HG03280 (cell line): ENCODE measurements around the gene TRAF2.
"Not testable (repeated sequence)": the region's sequence is repeated elsewhere in the genome, so short reads cannot be mapped to it uniquely, and the experiment has no call there.

Source experiments
- ATAC-seq: cut with Tn5 transposase; IDR thresholded peaks from one replicate; pipeline ENCODE4 v1.9.1; 2021; ENCODE audit warnings: mild to moderate bottlenecking, moderate library complexity; ENCODE audit not compliant: unreplicated experiment

TRAF2 gene

GRCh38 chr9:136876476-136876875 lies 9.8 kb upstream of the TRAF2 start:
- ATAC-seq: no peak

DNA sequence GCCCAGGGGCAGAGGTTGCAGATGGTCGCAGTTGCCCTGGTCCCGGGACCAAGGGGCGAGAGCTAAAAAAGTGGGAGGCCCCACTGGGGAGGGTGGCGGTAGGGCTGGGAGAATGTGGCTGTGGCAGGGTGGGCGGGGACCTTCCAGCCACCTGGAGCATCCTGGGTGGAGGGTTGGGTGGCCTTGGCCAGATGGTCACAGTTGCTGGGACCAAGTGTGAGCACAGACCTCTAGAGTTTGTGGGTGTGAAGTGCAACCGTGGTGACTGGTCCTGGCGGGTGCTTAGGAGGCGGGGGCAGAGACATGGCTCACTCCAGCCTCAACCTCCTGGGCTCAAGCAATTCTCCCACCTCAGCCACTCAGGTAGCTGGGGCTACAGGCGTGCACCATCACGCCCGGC lies 5.7 kb upstream of the TRAF2 start:
- no peak for ATAC-seq

- no peak for ATAC-seq
These were observed 4.6 kb upstream of the TRAF2 start for GRCh38 chr9:136881691-136882108.

- ATAC-seq: no peak
These were observed 4.0 kb upstream of the TRAF2 start for GRCh38 chr9:136882109-136882946.

DNA sequence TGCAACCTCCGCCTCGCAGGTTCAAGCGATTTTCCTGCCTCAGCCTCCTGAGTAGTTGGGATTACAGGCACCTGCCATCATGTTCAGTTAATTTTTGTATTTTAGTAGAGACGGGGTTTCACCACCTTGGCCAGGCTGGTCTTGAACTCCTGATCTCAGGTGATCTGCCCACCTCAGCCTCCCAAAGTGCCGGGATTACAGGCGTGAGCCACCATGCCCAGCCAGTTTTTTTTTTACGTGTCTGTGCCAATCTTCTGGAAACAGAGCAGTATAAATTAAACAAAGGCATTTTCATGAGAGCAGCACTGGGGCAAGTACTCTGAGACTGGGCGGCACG lies 3.4 kb upstream of the TRAF2 start:
- ATAC-seq: not testable (repeated sequence)

DNA sequence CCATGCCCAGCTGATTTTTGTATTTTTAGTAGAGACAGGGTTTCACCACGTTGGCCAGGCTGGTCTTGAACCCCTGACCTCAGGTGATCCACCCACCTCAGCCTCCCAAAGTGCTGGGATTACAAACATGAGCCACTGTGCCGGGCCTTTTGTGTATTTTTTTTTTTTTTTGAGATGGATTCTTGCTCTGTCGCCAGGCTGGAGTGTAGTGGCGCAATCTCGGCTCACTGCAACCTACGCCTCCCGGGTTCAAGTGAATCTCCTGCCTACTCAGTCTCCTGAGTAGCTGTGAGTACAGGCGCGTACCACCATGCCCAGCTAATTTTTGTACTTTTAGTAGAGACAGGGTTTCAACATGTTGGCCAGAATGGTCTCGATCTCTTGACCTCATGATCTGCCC lies 2.6 kb upstream of the TRAF2 start:
- not testable (repeated sequence) for ATAC-seq

DNA sequence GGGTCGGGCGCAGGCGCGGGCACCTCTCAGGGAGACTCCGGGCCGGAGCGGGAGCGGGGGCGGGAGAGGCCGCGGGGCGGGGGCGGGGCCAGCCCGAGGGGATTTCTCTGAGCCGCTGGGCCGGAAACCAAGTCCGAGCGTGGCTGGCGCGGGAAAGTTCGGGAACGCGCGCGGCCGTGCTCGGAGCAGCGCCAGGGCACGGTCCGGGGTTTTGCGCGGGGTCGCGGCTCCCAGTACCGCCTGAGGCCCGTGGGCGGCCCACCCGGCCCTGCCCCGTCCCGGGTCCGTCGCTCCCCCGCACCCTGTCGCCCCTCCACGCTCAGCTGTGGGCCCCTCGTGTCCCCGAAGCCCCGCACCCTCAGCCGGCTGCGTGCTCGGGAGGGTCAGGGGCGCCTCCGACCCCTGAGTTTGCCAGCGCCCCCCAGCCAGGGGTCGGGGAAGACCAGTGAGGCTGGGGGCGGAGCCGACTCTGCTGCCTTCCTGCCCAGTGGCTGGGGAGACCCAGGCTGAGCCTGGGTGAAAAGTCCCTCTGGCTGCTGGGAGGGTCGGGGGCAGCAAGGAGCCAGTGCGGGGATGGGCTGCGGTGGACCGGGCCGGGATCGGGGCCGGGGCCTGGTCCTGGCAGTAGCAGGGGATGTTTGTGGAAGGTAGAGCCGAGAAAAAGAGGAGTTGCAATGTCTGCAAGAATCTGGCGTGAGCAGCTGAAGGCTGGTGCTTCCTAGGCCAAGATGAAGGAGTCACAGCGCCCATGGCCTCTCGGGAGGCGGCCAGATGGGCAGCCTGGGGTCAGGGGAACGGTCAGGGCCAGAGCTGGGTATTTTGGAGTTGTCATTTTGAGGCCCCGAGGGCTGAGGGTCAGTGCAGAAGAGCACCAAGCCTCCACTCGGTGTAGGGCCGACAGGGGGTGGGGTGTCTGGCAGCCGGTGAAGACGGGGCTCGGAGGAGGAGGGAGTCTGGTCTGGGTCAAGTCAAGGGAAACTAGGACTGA lies 588 bp downstream of the TRAF2 start:
- ATAC-seq: peak; percentile 31

DNA sequence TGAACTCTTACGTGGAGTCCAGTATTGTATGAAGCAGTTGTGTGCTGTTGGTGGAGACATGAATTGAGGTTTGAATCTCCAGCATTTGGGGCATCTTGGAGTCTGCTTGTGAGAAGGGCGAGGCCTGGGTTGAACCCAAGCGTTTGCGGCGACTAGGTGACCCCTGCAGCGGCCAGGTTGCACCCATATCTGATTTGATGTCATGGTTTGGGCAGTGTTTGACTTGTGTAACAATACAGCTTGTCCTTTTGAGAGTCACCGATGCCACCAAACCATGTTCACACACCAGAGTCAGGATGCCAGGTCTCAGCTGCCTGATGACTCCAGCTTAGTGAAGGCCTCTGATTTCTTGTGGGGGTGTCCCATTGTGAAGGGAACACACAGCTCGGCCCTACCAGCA lies 2.1 kb downstream of the TRAF2 start:
- ATAC-seq: no peak

GRCh38 chr9:136889858-136890257 lies 3.5 kb downstream of the TRAF2 start:
- no peak for ATAC-seq

DNA sequence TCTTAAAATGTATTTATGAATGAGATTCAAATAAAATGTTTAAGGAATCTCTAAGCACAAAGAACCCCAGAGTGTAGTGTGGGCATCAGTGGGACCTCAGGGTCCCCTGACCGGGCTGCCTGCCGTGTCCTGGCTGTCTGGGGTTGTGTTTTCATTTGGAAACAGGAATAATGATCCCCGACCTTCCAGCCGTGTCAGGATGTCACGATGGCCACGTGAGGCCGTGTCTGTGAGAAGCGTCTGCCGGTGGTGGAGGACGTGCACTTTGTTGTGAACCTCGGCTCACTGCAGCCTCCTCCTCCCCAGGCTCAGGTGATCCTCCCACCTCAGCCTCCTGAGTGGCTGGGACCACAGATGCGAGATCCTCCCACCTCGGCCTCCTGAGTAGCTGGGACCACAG lies 4.3 kb downstream of the TRAF2 start:
- no peak for ATAC-seq

GRCh38 chr9:136896027-136896426 lies 9.7 kb downstream of the TRAF2 start:
- no peak for ATAC-seq

DNA sequence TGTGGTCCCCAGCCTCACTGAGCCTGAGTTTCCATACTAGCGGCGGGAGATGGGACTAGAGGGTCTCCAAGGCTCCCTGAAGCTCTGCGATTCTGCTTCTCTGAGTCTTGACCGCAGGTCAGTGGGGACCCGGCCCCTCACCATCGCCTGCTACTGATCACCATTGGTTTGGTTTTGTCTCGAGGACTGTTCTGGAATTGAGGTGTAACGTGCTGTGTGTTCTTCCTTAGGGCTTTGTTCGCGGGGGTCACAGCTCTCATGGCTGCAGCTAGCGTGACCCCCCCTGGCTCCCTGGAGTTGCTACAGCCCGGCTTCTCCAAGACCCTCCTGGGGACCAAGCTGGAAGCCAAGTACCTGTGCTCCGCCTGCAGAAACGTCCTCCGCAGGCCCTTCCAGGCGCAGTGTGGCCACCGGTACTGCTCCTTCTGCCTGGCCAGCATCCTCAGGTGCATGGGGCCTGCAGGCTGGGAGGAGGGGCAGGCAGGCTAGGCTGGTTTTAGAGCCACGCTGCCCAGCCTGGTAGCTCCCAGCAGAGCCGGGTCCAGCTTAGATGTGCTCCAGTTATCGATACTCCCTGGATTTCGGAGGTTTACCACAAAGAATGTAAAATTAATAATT lies 12.3 kb downstream of the TRAF2 start:
- ATAC-seq: no peak

GRCh38 chr9:136899196-136899595 lies 12.9 kb downstream of the TRAF2 start:
- peak; percentile 53 for ATAC-seq

DNA sequence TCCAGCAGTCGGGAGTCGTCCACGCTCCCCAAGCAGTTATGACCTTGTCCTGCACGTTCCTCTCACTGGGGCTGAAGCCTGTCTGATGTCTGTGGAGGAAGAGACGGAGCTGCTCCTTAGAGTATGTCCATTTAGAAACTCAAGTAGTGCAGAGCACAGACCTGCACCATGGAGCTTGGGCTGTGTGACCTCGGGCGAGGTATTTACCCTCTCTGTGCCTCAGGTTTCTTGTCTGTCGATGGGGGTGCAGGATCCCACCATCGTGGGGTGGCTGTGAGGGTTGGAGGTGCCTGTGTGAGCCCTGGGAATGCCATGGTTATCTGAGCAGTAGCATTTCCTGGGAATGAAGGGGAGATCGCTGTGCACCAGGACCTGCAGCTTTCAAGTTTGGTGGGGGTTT lies 14.2 kb downstream of the TRAF2 start:
- ATAC-seq: no peak

- ATAC-seq: no peak
These were observed 14.7 kb downstream of the TRAF2 start for GRCh38 chr9:136900988-136901515.

GRCh38 chr9:136901516-136902258 lies 15.4 kb downstream of the TRAF2 start:
- ATAC-seq: peak; percentile 53

DNA sequence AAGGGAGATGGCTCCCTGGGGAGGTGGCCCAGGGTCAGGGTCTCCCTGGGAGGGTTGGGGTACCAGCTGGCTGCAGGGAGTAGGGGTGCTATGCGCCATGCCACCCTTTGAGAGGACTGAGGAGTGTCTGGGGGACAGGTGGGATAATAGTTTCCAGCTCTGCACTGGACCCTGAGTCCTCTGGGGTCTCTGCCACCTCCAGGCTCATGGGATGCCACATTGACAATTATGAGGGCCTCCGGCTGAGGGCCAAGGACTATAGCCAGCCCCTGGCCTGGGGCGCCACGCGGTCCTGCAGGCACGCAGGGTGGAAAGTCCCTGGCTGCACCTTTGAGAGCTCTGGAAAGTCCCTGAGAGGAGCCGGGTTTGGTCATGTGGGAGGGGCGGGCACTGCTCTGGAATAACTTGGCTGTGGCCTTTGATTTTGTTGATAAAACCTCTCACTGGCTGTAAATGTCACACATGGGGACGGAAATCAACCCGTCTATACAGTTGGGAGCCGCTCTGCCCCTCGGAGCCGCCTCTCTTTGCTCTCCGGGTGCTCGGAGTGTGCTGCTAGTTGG lies 16.0 kb downstream of the TRAF2 start:
- peak; percentile 38 for ATAC-seq

DNA sequence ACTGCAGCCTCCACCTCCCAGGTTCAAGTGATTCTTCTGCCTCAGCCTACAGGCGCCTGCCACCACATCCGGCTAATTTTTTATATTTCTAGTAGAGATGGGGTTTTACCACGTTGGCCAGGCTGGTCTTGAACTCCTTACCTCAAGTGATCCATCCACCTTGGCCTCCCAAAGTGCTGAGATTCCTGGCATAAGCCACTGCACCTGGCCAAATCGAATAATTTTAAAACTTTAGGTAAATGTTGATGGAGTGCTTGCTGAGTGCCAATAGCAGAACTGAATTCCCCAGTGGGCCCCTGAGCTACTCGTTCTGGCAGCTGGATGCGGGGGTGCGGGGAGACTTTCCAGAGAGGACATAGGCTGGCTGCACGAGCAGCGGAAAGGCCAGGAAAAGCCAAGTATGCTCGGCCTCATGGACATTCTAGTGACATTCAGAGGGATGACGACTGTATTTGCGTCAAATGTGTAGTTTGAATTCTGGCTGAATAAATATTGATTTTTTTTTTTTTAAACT lies 16.8 kb downstream of the TRAF2 start:
- no peak for ATAC-seq

DNA sequence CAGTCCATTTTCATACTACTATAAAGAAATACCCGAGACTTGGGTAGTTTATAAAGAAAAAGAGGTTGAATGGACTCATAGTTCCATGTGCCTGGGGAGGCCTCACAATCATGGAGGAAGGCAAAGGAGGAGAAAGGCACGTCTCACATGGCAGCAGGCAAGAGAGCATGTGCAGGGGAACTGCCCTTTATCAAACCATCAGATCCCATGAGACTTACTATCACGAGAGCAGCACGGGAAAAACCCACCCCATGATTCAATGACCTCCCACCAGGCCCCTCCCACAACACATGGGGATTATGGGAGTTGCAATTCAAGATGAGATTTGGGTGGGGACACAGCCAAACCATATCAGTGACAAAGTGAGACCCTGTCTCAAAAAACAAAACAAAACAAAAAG lies 19.9 kb downstream of the TRAF2 start:
- no peak for ATAC-seq
